Effector CD4-positive, alpha-beta T cell (primary cell): Measurements from ENCODE around the gene ADARB2.

Experiments used
- DNase-seq: peaks from one replicate; pipeline ENCODE4 v3.0.0-alpha.2; 2020

Gene ADARB2

DNA sequence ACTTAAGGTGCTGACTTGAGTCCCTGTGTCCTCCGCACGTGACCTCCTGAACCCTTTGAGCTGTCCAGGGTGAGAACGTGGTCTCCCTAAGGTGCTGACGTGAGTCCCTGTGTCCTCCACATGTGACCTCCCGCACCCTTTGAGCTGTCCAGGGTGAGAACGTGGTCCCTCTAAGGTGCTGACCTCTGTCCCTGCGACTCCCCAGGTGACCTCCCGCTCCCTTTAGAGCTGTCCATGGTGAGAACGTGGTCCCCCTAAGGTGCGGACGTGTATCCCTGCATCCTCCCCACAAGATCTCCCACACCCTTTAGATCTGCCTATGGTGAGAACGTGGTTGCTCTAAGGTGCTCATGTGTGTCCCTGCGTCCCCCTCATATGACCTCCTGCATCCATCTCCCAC, 174.3 kb downstream of the ADARB2 start:
- no peak for DNase-seq

DNA sequence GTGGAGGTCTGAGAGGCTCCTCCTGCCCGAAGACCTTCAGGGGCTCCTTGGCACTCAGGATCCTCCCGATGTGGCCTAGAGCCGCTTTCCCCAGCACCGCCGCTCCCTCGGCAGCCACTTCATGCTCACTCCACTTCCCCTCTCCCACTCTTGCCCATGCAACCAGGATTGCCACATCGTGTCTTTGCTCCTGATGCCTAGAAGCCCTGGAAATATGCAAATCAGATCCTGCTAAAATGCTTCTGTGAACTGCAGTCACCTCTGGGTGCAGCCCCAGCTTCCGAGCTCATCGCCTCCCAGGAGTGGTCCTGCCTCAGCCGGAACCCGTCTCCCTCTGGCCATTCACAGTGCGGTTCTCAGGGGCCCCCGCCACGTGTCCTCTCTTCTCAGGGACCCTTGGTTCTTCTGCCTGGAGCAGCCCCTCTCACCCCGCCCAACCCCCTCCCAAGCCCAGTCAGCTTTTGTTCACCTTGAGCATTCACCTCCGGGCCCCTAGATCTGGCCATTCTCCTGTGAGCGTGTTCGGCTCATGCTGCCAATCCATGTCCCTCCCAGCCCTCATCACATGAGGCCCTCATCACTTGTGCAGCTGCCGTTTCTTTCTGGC, 175.5 kb downstream of the ADARB2 start:
- DNase-seq = no peak

DNA sequence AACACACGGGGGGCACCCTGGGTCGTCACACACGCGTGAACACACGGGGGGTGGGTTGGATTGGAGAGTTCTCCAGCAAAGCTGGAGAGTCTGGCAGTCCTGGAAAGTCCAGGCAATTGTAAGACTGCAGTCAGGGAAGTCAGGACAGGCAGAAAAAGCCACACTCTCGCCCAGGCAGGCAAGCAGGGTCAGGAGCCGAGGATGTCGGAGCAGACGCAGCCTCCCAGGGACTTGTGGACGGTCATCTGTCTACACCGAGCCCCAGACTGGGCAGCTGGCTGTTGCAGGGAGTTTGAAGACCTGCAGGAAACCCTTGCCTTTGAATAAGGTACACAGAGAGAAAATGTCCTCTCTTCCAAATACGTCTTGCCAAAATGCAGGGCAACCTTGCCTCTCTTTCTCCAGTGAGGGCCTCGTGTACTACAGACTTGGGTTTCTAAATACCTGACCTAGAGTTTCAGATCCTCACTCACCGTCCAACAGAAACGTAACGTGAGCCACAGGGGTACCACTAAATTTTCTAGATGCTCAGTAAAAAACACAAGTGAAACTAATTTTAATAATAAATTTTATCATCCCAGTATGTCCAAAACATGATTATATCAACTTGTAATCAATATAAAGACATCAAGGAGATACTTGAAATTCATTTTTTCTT, 176.7 kb downstream of the ADARB2 start:
- no peak for DNase-seq

DNA sequence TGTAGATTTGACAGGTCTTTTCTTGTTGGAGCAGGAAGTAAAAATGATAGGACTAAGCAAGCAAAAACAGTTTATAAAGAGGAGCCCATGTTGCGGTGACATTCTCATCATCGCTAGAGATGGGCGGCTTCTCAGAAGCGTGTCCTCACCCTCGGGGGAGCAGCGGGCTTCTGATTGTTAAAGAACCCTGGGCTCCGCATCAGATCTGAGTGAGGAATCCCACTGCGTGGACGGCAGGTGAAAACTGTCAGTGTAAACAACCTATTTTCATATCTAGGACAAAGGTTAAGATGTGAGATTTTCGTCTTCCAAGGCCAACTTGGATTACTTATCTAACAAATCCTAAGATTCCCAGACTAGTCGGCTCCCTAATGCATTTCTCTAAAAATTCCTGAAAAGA, 177.6 kb downstream of the ADARB2 start:
- DNase-seq = no peak

DNA sequence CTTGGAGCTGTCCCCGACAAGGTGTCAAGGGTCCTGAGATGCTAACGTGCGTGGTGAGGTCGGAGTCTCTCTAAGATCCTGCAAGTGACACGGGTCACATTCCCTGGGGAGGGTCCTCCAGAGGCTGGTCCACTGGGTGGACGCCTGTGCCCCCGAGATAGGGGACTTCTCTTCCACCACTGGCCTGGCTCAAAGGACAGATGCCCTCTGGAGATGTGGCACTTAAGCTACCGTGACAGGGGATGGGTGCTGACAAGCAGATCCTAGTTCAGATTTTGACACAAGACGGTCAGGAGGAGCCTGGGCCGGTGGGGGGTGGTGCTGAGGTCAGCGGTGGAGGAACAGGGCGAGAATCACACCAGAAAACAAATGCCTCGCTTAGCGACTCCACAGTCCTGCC, 178.0 kb downstream of the ADARB2 start:
- DNase-seq = no peak

DNA sequence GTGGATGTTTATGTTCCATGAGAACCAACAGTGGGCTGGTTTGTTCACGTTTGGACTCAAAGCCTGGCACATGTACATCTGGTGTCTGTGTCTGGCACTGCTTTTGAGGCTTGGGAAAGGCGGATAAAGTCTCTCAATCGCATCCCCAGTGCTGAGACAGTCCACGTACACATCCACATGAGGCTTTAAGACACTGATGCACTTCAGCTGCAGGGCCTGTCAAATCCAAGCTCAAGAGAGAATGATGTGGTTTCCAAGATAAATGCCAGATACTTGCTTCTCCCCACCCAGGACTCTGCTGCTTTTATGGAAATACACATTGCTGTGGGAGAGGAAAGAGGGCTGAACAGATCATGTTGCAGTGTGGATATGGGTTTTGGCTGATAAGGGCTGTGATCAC, 178.4 kb downstream of the ADARB2 start:
- DNase-seq = no peak

DNA sequence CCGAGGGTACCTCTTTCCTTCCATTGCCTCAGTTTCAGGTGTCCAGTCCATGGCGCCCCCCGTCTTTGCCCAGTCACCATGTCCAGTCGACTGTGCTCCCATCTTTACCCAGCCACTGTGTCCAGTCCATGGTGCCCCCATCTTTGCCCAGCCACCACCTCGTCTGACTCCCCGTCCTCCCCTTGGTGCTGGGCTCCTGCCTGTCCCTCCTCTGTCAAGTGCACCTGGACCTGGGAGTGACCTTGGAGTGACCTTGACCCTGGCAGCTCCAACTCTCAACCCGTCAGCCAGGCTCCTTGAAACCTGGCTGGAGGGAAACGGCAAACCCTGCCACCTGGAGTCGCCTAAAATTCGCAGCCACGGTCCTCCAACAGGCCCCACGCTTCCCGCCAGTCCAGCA, 180.2 kb downstream of the ADARB2 start:
- DNase-seq = no peak

DNA sequence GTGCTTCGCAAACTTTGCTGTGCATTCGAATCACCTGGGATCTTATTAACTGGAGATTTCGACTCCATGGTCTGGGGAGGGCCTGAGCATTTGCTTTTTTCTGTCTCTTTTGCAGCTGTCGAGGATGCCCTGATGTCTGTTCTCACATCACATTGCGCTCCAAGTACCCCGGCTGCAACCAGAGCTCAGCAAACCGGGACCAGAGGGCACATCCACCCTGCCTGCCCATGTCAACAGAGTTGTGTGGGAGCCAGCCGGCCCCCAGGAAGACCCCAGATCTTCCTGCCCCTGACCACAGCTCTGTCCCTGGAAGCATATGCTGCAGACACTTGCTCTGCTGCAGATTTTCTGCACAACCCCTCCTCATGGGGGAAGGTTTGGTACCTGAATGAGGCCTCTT, 180.8 kb downstream of the ADARB2 start:
- DNase-seq = no peak

DNA sequence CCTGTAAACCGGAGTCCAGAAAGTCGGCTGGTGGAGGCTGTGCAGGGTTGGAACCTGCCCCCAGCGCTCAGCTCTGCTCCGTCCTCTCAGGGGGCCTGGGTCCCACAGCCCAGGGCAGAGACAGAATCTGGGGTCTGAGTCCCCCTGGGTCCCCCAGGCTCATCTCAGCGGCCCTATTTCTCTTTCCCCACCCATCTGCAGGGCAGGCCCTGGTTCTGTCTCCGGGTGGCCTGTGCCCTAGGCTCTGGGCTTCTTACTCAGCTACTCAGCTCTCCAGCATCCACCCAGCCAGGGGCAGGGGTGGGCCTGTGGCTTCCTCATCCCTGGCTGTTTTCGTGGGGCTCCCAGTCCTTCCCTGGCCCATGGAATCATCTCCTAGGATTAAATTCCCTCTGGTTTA, 183.4 kb downstream of the ADARB2 start:
- DNase-seq = no peak

DNA sequence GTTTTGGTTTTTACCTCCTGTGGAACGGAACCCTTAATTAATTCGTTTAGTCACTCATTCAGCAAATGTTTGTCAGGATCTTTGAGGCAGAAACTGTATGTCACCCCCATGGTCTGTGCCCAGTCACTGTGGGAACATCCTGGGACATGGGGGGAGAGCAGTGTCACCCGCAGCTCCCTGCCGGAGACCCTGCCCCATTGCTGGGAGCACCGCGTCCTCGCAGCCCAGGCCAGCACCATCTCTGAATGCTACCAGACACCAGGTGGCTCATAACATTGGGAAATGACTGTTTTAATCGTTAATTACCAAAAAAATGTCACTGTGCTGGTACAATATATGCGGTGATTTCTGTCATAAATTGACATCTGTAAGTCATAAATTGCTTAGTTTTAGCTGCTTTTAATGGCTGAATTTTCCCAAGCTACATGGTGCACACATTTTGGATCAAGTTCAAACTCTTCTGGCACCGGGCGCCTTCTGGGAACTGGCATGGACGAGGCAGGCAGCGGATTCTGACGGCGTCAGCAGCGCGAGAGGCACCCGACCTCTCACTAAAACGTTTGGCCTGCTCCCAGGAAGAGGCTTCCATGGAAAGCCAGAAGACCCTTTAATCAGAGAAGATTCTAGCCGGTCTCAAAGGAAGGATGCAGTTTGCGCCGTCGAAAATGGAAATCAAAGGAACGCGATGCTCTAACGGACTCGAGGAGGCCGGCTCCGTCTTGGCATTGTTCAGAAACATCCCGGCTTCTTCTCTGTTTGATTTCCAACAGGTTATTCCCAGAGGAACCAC, 184.2 kb downstream of the ADARB2 start:
- DNase-seq = no peak

DNA sequence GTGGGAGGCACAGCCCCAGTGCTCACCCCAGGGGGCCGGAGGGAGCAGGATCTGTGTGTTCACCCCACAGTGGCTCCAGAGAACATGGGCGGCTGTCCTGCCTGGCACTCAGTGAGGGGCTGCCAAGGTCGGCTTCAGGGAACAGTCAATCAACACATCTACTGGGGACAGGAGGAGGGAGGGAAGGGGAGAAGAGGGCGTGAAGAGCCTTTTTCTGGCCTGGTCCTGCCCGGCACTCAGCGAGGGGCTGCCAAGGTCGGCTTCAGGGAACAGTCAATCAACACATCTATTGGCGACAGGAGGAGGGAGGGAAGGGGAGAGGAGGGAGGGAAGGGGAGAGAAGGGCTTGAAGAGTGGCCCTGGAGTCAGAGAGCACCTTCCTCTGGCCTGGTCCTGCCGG, 184.9 kb downstream of the ADARB2 start:
- DNase-seq = no peak

DNA sequence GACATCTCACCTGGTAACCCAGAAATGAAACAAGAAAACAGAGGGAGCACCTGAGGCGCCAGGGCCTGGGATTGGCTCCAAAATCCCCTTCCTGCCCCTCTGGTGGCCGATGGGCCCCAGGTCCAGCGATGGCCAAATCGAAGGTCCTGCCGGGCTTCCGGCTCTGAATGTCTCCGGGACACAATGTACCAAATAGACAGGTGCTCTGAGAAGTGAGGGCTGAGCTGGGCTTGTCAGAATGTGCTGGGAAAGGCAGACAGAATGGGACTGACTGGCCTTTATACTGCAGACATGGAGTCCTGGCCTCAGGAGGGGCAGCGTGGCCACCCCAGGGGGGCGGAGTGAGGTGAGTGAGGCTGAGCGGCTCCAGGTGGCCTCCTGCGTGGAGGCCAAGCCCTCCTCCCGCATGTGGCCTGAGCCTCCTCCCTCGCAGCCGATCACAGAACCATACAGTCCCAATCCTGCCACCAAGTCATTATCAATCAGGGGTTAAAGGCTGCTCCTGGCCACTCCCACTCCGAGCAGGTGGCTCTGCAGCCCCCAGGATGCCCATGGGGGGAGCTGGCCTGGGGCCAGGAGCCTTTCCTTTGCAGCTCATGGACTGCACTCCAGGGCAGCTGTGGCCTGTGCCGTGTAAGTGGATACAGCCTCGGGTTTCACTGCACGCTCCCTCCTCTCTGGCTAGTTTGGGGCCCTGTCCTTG, 185.5 kb downstream of the ADARB2 start:
- DNase-seq = no peak

DNA sequence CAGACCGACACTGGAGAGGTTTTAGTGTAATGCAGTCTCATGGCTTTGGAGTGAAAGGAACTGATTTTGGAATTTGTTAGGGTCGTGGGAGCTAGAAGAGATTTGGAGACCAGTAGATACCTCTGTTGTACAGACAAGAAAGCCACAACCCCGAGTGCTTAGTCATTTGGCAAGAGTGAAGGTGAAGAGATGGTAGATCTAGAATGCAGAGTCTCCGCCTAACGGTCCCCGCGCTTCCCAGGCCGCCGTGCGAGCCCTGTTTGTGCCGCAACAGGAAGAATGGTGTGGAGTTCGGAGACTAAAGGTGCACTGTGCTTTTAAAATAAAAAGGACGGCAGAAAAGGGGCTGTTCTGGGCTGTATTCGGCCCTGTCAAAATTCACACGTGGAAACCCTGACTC, 186.7 kb downstream of the ADARB2 start:
- DNase-seq = no peak

DNA sequence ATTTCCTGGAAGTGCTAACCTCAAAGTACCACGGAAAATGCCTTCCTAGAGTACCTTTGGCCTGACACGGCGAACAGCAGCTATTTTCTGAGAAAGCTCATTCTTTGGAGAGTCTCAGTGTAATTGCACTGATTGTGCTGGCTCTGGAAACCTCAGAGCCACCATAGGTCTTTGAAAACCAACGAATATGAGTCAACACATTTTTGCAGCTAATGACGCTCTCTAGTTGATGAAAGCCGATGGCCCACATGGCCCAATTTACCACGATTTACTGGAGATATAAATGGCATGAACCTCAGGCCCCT, 187.1 kb downstream of the ADARB2 start:
- DNase-seq = no peak

DNA sequence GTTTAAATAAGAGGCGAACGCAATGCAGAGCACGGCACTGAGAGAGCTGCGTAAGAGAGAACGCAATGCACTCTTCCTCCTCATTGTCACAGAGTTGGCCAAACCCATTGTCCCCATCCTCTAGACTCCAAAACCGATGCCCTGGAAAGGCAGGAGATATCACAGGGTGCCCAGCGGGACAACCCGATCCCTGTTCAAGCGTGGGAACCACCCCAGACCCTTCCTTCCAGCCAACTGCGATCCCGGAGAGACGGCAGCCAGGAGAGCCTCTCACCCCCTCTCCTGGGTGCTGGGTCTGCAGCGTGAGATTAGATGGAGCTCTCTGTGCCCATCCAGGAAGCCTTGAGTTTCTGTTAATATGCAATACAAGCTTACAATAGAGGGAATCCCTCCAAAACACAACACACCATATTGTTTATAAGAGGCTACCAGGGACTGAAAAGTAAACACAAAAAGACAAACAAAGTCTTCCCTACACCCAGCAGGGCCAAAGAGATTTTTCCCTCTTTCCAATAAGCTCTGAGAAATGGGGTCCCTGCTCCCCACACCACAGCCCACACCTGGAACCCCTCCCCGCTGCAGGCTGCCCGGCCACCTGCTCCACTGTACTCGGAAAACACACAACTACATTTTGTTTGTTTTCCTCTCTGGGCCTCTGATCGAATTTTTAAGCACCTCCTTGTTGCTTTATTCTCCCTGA, 187.6 kb downstream of the ADARB2 start:
- no peak for DNase-seq

DNA sequence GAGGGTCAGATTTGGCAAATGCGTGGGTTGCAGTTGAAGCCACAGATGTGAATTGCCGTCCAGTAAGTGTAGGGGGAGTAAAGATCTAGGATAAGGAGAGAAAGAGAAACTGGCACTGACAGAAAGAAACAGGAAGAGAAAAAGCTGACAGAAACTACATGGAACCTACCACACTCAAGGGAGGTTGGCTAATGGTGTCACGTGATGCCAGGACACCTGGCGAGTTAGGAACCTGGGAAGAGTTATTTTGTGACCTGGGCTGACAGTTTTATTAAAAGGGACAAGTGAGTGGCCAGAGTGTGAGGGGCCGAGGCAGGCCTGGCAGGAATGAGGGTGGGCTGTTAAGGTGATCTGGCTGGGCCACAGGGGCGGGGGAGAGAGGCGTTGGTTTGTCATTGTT, 188.7 kb downstream of the ADARB2 start:
- DNase-seq = no peak

DNA sequence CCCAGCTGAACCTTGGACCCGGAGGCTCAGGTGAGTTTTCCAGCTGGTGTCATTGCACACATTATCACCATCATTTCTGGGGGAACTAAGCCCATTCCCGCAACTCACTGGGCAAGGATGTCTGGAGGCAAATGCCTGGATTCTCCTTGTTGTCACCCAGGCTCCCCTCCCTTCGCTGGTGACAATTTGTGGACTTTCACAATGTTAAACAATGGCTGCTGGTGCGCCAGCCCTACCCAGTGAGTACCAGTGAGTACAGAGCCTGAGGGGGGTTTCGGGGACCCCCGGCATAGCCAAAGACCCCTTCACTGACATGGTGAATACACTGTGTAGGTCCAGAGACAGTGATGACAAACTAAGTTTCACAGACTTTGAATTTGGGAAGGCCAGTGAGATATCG, 189.2 kb downstream of the ADARB2 start:
- no peak for DNase-seq

DNA sequence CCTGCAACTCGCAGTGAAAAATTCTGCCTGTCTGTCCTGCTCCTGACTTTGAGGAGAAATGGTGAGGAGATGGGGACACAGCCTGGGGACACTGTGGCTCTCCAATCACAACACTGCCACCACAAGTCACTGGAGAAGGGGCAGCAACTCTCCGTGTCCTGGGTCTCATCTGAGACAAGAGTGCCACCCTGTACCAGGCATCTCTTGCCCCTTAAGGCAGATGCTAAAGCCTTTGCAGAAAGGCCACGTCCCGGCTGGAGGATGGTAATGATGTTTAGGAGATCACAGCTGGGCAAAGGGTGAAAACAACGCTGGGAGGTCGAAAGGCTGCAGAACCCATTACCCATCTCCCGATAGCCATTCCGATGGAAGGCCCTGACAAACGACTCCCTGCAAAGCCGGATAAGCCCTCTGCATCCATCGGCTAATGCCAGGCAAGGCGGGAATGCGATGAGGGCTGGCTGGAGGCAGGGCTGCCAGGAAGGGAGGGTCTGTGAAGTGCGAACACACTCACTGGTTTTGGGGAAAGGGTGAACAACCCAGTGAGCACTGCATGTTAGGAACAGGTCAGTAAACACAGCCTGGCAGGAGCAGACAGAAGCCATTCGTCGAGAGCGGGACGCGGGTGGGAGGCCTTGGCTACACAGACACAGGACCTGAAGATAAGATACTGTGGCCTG, 190.8 kb downstream of the ADARB2 start:
- no peak for DNase-seq

DNA sequence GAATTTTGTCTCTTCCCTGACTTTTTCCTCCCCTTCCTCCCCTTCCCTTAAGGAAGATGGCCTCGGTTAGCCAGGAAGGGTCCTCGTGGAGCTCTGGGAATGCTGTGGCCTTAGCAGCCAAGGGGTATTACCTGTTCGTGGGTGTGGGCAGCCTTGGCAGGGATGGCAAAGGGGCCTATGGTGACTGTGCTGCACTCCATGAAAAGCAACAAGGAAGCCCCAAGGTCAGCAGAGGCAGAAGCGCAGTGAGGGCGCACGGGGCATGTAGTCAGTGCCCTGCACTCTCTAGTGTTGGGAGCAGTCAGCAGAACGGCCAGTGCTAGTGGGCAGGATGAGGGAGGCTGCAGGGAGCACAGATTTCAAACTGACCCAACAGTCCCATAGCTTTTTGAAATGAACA, 191.8 kb downstream of the ADARB2 start:
- DNase-seq = no peak

DNA sequence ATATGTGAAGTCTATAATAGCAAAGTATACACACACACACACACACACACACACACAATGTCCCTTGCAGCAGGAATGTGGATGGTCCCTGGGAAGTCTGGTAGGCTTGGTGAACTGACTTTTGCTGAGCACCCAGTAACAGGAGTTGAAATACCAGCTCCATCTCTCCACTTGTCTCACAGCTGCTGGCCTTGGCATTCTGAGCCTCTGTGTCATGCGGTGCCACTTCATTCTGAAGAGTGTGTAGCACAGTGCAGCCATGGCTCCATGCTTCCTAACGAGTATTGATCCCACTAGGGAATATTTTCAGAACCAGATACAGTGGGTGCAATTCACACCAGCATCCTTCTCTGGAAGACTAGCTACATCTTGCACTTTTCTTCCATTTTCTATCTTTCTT, 192.4 kb downstream of the ADARB2 start:
- DNase-seq = no peak

DNA sequence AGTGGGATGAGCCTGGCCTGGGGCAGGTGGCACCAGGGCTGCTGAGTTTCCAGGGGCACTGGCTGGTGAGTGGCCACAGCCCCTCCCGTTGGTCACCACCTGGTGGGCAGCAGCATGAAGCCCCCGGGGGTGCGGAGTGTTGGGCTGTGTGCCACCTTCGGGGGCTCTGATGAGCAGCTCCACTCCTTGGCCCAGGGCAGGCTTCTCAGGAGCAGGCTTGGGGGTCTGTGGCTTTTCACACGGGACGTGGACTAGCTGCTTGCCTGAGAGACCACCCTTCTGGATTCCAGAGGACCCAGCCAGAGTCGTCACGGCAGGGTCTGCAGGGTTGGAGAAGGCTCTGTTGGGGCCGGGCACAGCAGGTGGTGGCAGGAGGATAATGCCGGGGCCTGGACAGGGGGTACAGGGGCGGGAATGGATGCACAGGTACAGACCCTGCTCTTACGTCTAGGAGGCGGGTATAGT, 193.1 kb downstream of the ADARB2 start:
- no peak for DNase-seq

DNA sequence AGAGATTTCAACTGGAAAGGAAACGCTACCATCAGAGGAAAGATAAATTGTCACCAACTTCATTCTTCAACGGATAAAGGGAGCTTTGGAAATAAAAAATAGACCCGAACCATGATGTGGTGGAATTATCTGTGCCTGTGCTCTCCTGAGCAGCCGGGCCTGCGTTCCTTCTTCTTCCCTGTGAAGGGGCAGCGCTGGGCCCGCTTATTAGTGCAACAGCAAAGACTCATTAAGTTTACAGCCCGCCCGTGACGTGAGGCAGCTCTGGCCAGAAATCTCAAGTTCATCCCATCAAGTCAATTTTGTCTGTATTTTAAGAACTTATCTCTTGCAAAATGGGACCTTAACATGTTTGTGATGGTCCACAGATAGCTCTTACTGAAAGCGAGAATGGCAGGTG, 193.7 kb downstream of the ADARB2 start:
- no peak for DNase-seq

DNA sequence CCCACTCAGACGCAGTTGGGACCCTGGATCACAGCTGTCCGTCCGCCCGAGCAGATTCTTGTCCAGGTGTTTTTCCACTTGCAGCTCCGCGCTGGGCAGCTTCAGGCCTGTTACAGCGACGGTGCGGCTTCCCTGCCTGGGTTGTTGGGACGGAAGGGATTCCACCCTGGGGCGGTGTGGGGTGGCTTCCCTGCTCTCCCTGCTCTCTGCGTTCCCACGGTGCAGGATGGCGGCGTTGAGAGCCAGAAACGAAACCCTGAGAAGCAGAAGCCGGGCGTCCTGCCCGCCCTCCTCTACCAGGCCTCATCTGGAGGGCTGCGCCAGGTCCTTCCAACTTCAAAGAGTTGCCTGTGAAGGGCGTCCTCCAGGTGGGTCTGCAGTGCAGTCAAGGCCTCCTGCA, 194.4 kb downstream of the ADARB2 start:
- no peak for DNase-seq
